Dermis microvascular lymphatic vessel endothelial cell (primary cell): ENCODE measurements around the gene LRATD1. TPM values are rescaled to one million over a fixed set of nuclear protein-coding genes. Genes with fewer than 3 reads are reported as not detected.
A peak's percentile ranks its signal among the peaks of the same experiment; 100 is the strongest.
"Not testable (repeated sequence)": the region's sequence is repeated elsewhere in the genome, so short reads cannot be mapped to it uniquely, and the experiment has no call there.

Experiments used
- DNase-seq, 2 donors: peaks; one replicate each; pipeline versions ENCODE4 v3.0.0 to v3.0.0-alpha.2; 2010; ENCODE audit warnings: low read depth in 2 of 2
- total RNA-seq: library from RNA; depleted of rRNA; stranded (reverse); fragments of >200 nt; gene quantifications from 2 replicates; pipeline ENCODE4 v1.2.1, GENCODE V29; 2014

The LRATD1 gene, protein sequence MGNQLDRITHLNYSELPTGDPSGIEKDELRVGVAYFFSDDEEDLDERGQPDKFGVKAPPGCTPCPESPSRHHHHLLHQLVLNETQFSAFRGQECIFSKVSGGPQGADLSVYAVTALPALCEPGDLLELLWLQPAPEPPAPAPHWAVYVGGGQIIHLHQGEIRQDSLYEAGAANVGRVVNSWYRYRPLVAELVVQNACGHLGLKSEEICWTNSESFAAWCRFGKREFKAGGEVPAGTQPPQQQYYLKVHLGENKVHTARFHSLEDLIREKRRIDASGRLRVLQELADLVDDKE
- 3.6 and 7.2 TPM in 2 replicates for total RNA-seq

DNA sequence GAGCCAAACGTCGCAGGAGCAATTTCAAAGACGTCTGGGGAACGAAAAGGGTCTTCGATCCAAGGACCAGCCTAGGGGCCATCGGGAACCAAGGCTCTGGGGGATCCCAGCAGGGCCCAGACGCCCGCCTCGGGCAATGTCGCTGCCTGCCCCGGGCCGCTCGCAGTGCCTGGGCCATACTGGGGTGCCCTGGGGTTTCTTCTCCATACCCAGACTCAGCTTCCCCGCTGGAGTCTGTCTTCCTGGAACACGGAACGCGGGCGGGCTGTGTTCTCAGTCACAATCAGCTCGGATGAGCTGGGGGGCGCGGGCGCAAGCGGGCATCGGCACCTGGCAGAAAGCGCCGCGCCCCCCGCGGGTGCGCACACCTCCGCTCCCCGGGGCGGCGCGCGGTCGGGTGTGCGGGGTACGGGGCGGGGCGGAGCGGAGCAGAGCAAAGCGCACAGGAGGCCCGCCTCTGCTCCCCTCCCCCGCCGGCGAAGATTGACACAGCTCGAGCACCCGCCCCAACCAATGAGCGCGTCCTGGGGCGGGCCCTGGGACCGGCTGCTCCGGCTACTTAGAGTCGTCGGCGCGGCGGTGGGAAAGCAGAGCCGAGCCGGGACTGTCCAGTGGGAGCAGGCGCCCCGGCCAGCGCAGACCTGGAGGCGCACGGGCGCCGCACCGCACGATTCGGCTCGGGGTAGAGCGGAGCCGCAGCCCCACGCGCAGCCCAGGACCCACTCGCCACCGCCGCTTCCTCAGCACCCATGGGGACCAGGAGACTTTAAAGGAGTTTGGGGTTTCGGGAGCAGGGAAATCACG lies at the start of gene LRATD1:
TSS of gene LRATD1 (plus strand) at position 585 of the 804 bp plus-strand sequence. CDS start 1,263 bp downstream, outside the sequence.
- peak; percentile 22 to 84 for DNase-seq

DNA sequence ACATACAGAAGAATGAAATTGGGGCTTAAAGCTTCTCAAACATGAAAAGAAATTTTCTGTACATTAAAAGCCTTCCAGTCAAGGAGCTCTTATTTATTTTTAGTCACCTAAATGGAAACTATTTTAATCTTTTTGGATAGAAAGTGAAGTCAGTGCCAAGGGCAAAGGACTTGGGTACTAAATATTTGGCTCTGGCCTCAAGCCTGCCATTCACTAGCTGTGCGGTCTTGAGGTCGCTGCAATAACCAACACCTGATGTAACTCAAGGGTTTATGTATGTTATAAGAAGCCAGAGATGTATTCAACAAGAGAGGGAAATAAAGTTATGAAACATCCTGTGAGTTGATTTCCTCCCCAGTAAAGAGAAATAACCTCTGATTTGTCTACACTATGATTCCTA lies 49.5 kb upstream of the LRATD1 start:
- no peak for DNase-seq

DNA sequence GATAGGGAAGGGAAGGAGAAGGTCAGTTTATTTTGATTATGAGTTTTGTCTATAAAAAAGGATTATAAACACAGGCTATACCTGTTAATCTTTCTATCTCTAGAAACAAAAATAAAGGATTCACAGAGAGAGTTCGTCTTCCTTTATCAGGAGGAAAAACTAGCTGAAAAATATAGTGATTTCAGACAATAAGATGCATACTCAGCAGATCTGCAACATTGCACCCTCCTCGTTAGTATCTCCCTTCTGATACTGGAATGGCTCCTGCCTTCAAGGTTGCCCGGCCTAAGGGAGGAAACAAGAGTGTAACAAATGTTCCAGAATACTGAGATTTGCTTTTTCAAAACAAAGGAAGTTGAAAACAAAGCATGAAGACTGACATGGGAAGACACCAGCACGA lies 48.7 kb upstream of the LRATD1 start:
- no peak for DNase-seq

DNA sequence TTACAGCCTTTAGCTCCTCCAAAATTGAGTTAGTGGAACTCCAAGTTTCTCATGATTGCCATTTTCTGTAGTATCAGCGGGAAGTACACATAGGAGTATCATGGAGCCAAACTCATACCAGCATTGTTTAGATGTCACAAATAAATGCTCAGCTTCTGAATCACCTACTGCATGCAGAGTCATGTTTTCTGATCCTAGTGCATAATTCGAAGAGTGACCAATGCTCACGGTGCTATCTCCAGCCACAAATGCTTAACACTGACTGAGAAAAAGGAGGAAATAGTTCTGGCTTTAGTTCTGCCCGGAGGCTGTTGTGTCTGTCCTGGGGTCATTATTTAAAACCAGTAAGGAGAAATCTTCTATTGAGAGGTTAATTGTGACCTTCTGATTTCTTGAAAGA lies 45.4 kb upstream of the LRATD1 start:
- DNase-seq: no peak

DNA sequence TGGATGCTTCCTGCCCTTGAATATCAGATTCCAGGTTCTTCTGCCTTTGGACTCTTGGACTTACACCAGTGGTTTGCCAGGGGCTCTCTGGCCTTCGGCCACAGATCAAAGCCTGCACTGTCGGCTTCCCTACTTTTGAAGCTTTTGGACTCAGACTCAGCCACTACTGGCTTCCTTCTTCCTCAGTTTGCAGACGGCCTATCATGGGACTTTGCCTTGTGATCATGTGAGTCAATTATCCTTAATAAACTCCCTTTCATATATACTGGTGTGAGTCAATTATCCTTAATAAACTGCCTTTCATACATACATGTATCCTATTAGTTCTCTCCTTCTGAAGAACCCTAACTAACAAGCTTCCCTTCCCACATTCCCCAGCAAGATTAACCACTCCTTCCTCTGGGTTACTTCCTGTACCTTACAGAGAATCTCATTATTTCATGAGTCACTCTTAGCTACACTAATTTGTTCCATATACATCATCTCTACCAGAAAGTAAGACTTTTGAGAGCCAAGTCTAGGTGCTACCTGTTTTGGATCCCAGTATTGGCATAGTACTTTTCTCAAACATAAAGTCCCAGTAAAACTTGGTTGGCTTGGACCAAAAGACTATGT lies 31.3 kb upstream of the LRATD1 start:
- no peak for DNase-seq

DNA sequence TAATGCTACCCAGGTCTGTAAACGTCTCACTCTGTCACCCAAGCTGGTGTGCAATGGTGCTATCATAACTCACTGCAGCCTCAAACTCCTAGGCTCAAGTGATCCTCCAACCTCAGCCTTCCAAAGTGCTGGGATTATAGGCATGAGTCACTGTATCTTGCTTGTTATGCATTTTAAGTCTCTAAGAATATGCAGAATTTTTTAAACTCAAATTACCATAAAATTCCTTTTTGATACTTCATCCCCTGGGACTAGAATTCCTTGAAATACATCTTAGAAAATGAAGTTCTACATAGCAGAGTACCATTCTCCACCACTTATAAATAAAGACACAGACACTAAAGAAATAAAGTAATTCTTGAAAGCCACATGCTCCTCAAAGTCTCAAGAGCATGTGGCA lies 30.2 kb upstream of the LRATD1 start:
- DNase-seq: no peak

DNA sequence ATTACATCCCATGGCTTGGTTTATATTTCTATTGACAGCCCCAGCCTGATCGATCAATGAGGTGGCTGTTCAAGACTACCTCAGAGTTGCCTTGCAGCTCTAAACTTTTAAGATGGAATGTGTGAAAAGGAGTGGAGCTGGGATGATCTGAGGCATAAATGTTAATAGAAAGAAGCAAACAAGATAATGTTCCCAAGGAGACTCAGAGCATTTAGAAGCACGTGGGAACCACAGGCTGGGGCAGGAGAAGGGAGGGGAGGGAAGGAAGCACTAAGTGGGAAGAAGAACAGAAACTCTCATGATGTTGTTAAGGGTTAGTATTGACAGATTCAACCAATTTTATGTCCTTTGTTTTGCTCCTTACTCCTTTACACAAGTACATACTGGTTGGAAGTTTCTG lies 28.8 kb upstream of the LRATD1 start:
- no peak for DNase-seq

DNA sequence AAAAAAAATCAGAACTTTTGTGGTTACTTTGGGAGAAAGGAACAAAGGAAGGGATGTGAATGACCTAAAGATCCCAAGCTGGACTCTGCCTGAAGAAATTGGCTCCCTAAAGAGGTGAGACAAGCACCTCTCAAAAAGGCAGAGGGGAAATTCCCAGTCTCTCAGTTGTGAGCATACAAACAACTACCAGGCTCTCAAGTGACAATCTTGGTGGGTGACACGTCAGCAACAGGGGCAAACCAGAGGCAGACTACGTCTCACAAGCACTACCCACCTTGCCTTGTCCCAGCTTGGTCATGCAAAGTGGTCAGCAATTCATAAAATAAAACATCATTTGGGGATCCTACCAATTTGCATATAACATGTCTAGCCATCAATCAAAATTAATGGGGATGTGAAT lies 24.3 kb upstream of the LRATD1 start:
- no peak for DNase-seq

DNA sequence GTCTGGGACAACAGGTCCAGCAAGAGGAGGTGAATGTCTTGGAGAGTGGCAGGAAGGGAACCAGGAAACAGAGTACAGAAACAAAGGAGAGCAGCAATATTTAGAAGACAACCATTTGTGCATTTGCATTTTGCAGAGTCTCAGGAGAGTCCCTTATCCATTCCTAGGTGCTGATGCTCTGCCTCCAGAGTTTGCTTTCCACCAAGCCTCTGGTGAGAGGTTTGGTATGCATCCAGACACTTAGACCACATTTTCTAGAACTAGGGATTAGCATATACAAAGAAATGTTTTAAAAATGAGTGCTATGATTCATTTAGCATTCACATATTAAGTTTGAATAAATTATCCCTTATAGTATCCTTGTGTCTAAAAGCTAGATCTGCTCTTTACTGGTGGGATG lies 18.5 kb upstream of the LRATD1 start:
- no peak for DNase-seq

DNA sequence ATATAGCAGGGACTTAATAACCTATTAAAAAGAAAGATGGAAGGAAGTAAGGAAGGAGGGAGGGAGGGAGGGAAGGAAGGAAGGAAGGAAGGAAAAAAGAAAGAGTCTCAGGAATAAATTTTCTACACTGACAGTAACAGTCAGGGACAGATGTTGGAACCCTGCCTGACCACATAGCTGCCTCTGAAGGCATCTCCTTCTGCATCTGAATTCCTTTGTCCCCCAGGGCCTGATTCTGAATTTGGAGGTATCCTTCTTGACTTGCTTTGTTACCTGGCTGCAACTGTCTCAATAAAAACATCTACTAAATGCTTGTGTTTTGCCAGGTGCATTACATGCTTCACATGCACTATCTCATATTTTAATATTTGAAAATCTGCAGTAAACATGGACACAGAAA lies 17.4 kb upstream of the LRATD1 start:
- DNase-seq: no peak

DNA sequence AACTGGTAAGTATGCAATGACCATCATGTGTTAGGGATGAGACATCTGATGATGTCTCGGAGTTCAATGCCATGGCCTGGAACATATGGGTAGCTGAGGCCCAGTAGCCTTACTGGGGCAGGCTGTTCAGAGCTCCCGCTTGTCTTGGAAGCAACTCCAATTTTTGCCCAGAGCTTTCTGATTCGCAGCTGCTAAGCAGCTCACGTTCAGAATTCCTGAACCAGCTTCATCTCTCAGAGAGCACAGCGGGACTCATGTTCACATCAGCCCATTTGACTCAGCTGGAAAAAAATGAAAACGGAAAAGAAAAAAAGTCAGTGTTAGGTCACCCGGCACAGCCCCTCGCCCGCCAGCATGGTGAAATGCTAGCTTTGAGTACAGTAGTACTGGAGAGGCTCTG lies 16.8 kb upstream of the LRATD1 start:
- DNase-seq: no peak

DNA sequence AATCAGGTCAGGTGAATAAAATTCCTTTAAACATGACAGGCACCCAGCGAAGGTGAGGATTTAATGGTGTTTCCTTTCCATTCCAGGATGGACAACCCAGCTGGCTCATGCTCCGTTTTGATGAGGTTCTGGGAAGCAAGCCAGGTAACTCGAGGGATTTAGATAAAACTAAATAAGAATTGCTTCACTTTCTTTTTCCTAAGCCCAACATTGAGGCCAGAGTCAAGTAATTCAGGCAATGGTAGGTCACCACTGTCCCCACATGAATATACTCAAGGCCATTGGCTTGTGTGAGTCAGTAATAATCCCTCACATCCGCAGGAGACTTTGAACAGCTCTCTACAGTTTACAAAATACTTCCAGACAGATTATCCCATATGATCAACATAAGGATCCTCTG lies 16.2 kb upstream of the LRATD1 start:
- no peak for DNase-seq

DNA sequence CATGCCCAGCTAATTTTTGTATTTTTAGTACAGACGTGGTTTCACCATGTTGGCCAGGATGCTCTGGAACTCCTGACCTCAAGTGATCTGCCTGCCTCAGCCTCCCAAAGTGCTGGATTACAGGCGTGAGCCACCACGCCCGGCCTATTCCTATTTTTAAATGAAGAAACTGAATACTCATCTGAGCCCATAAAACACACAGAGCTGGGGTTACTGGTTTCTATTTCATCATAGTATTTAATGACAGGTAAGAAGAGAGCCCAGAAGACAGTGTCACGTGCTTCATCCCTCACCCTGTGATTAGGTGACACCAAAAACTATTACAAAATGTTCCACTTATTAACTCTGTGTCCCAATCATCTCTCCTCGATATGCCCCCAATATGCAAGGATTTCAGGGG lies 15.6 kb upstream of the LRATD1 start:
- no peak for DNase-seq

DNA sequence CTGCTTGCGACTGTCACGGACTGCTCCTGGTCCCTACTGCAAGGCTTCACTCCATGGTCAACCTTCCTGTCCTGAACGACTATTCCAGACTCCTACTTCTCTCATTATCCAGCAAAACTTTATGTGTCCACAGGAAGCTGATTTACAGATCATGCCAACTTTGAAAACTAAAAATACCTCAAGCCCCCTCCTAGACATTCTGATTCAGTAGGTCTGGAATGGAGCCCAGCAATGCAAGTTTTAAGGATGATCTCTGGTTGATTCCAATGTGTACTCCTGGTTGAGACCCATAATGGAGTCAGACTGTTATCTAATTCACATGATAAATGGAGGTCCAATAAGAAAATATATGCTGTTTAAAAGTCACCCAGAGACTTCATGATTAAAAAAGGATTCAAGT lies 13.1 kb upstream of the LRATD1 start:
- no peak for DNase-seq

DNA sequence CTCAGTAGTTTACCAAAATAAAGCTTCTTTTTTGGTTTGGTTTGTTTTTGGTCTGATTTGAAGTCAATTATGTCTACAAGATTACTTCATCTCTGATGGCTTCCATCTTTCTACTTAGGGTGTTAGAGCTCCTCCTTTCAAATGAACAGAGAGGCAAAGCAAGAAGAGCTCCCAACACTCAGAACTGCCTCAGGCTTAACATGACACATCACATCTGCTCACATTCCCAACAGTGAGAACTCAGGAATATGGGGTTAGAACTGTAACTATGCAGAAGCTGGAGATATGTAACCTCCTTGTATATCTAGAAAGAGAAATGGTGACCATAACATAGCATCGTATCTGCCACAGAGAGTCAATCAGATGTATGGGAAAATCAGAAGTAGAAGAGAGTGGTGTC lies 11.4 kb upstream of the LRATD1 start:
- no peak for DNase-seq

DNA sequence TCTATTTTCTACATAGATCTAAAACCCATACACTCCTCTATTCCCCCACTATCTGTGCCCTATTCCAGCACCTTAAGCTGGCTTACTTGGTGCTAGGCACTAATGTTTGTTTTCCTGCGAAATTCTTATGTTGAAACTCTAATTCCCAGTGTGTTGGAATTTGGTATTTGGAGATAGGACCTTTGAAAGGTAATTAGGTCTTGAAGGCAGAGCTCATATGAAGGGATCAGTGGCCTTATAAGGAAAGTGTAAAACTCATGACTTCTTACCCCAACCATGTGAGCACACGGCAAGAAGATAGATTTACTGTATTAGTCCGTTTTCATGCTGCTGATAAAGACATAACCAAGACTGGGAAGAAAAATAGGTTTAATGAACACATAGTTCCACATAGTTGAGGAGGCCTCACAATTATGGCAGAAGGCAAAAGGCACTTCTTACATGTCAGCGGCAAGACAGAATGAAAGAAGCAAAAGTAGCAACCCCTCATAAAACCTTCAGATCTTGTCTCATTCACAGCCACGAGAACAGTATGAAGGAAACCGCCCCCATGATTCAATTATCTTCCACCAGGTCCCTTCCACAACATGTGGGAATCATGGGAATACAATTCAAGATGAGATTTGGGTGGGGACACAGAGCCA lies 10.5 kb upstream of the LRATD1 start:
- DNase-seq: no peak

DNA sequence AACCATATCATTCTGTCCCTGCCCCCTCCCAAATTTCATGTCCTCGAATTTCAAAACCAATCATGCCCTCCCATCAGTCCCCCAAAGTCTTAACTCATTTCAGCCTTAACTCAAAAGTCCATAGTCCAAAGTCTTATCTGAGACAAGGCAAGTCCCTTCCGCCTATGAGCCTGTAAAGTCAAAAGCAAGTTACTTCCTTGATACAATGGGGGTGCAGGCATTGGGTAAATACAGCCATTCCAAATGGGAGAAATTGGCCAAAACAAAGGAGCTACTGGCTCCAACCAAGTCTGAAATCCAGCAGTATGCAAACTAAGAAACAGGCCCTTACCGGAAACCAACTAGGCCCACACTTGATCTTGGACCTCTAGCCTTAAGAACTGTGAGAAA lies 10.0 kb upstream of the LRATD1 start:
- DNase-seq: not testable (repeated sequence)

DNA sequence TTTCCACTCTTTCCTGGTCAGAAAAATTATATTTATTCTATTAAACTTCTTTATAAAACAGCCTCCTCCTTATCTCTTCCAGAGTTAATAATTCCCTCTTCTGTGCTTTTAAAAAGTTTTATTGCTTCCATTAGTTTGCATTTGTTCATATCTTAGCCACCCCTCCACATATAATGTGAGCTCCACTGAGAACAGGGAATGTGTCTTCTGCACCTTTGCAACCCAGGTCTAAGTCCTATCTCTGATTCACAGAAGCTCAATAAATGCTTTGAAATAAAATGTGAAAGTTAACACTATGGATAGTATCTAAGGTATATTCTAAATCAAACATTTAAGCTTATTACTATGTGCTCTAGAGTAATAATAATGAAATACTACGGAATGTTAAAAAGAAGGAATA lies 9.3 kb upstream of the LRATD1 start:
- no peak for DNase-seq

DNA sequence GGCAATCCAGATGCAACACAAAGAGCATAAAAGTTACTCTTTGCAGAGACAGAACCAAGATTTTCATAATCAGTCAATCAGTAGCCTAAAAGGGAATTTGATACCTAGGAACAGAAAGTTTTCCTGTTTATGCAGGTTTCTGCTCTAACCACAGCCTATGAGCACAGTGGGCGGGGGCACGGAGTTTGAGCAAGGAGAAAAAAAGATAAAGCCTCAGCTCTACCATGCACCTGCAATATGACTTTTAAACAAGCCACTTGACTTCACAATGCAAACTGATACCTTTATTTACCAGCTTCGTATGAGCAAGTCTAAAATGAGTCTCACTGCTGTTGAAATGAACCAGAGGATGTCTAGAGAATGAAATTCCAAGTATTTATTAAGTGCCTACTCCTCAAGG lies 5.6 kb upstream of the LRATD1 start:
- no peak for DNase-seq

DNA sequence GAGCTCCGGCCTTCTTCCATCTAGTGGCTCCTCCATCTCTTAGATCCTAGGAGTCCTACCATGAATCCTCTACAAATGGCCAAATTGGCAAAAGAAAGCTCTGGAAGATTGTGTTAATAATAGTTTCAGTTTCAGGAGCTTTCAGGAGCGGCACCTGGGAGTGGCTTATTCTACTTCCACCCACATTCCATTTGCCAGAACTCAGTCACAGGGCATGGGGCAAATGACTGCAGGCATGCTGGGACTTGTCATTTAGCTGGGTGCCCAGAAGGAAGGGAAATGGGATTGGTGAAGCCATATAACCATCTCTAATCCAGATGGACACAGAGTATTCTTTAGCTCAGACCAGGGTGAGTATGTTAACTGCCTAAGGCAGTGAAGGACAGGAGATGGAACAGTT lies 3.6 kb upstream of the LRATD1 start:
- no peak for DNase-seq

DNA sequence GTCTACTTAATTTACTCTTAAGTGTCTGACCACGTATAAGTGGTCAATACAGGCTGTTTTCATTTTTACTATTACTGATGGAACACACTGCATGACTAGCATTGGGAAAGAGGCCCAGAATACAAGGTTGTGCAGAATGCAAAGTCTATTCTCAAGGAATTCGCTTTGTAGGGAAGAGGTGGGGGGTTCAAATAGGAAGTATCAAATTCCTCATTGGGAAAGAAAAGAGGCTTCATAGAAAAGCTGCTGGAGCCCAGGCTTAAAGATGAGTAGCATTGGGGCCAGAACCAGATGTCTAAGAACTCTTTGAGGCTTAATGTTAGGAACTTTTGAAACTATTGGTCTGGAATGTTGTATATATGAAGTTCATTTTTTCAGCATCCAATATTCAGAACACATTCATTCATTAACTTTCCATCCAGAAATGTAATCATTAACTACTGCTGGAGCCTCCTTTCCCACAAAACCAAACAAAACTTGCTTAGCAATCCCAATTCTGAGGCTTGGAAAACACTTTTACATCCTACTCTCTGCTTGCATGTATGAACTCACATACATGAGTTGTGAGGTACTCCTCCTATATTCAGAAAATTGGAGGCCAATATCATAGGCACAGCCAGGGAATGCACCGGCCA lies 994 bp upstream of the LRATD1 start:
- no peak for DNase-seq

DNA sequence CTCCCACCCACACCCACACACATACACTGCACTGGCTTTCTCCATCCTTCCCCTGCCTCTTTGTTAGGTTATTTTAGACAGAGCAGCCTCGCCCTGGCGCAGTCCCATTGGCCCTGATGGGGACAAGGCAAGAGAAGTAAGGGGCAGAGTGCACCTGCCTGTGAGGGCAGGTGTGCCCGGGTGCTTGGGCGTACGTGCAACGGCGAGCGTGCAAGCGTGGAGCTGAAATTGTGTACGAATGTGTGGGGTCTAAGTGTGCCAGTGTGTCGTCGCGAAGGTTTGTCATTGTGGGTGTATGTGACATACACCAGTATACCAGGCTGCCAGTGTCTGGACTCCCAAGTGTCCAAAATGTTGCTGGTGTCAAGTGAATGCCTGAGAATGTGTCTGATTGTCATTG lies 544 bp downstream of the LRATD1 start:
- no peak for DNase-seq
